Measurements from ENCODE around the gene TNP1. TPM values are rescaled to one million over a fixed set of nuclear protein-coding genes. Genes with fewer than 3 reads are reported as not detected.
A peak's percentile ranks its signal among the peaks of the same experiment; 100 is the strongest.

Gene TNP1
- total RNA-seq = not detected
- not detected for polyA plus RNA-seq
- total RNA-seq = not detected

DNA sequence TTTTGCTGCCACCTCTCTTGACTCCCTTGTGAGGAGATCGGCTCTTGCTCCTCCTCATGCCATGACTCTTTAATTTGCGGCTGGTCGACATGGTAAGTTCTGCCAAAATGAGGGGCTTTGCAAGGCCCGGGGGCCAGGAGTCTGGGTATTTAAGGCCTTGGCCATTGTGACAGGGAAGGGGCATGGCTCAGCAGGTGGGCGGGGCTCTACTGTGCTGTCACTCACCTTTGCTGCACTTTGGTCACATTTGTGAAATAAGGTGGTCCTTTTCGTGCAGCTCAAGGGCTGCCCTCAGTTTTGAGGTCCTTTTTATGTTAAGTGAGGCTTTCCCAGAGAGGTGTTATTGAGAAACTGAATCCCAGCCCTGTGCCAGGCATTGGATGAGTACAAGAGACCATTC is at the start of gene TNP1:
TSS of gene TNP1 (minus strand) at position 121 of the 400 bp plus-strand sequence. CDS start at position 91, 30 bp downstream.
- ChIA-PET CTCF (no interaction called here), POLR2A (no interaction called here)
- Histone ChIP-seq H3K27ac (ENCODE audit: low read depth, low read length) (no peak within 1 kb of the TSS), H3K4me1 (ENCODE audit: control insufficient read depth in 2 of 2, insufficient read depth in 2 of 2, low read length in 2 of 2) (peaks cover 0 to 5% of the 10 kb centered on the region in 2 donors), H3K36me3 (ENCODE audit: control insufficient read depth in 2 of 3, insufficient read depth in 3 of 3, low read length in 3 of 3) (no peaks in the 10 kb centered on the region), H3K4me3 (ENCODE audit: low read length) (no peak within 1 kb of the TSS), H3K27me3 (ENCODE audit: control insufficient read depth in 2 of 2, insufficient read depth in 2 of 2, low read length in 2 of 2) (no peaks in the 10 kb centered on the region), H3K9me3 (ENCODE audit: control insufficient read depth in 2 of 3, low read length in 3 of 3) (no peaks in the 10 kb centered on the region)
- Mint-ChIP-seq H3K27me3 (peaks cover 0 to 3% (median 0%) of the 10 kb centered on the region in 5 donors), H3K36me3 (peaks cover 0 to 1% (median 0%) of the 10 kb centered on the region in 5 donors), H3K9me3 (peaks cover 0 to 2% (median 0%) of the 10 kb centered on the region in 11 donors), H3K27ac (peak within 1 kb of the TSS in 2 of 9 donors; percentile 68 to 88), H3K4me1 (peaks cover 9 to 30% (median 20%) of the 10 kb centered on the region in 7 donors), H3K4me3 (peak within 1 kb of the TSS in 1 of 10 donors; percentile 52)
- no peak for DNase-seq
- ATAC-seq = no peak
- intact Hi-C loops (cut with micrococcal nuclease) = no loop called here

- intact Hi-C loops (cut with micrococcal nuclease) = no loop called here
- no peak overlapping the region for H3K27ac ChIP-seq (ENCODE audit: low read depth, low read length)
These were observed 48.4 kb upstream of the TNP1 start for GRCh38 chr2:216908300-216908699.

DNA sequence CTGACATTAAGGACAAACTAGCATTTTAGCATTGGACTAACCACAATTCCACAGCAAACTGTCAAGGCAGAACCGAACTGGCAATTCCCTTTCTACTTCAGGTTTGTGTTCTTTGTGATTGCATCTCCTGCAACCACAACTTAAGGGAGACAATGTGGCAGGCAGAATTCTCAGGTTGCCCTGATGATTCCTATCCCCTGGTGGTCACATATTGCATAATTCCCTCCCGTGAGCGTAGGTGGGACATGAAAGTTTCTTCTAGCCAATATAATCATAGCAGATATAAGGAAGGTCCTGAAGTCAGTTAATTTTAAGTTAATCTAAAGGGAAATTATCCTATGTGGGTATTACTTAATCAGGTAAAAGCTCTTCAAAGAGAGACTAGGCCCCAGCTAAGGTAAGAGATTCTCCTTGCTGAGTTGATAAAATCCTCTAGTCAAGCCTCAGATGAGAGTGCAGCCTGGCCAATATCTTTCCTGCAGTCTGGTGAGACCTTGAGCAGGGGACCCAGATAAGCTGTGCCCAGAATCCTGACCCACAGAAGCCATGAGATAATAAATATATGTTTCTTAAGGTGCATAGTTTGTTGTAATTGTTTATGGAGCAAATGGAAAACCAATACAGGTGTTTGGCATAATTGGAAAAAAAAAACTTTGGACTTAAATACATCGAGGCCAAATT is 45.9 kb upstream of the TNP1 start:
- H3K4me3 ChIP-seq (ENCODE audit: low read length) = no peak overlapping the region
- H3K36me3 ChIP-seq (ENCODE audit: control insufficient read depth in 2 of 3, insufficient read depth in 3 of 3, low read length in 3 of 3) = no peaks in the 10 kb centered on the region
- Mint-ChIP-seq H3K4me1 (peaks cover 0 to 20% (median 0%) of the 10 kb centered on the region in 7 donors), H3K36me3 (peaks cover 6 to 21% (median 9%) of the 10 kb centered on the region in 5 donors), H3K4me3 (no peak overlapping the region), H3K9me3 (peaks cover 0 to 36% (median 20%) of the 10 kb centered on the region in 11 donors), H3K27ac (no peak overlapping the region), H3K27me3 (peaks cover 0 to 12% (median 0%) of the 10 kb centered on the region in 5 donors)
- no peaks in the 10 kb centered on the region for H3K27me3 ChIP-seq (ENCODE audit: control insufficient read depth in 2 of 2, insufficient read depth in 2 of 2, low read length in 2 of 2)
- no peaks in the 10 kb centered on the region for H3K4me1 ChIP-seq (ENCODE audit: control insufficient read depth in 2 of 2, insufficient read depth in 2 of 2, low read length in 2 of 2)
- no peak for DNase-seq
- ChIA-PET CTCF (no interaction called here), POLR2A (no interaction called here)
- H3K9me3 ChIP-seq (ENCODE audit: control insufficient read depth in 2 of 3, low read length in 3 of 3) = peaks cover 0 to 10% (median 5%) of the 10 kb centered on the region in 3 experiments
- no peak for ATAC-seq
- H3K27ac ChIP-seq (ENCODE audit: low read depth, low read length) = no peak overlapping the region
- intact Hi-C loops (cut with micrococcal nuclease) = no loop called here

More at GRCh38 chr2:216908300-216908699, 48.4 kb upstream of the TNP1 start:
- peaks cover 0 to 20% (median 0%) of the 10 kb centered on the region in 7 donors for H3K4me1 Mint-ChIP-seq
- H3K9me3 Mint-ChIP-seq = peaks cover 0 to 13% (median 10%) of the 10 kb centered on the region in 11 donors
- CTCF ChIA-PET = no interaction called here
- H3K36me3 Mint-ChIP-seq = peaks cover 0 to 11% (median under 1%) of the 10 kb centered on the region in 5 donors
- no peak overlapping the region for H3K4me3 Mint-ChIP-seq
- Histone ChIP-seq H3K9me3 (ENCODE audit: control insufficient read depth in 2 of 3, low read length in 3 of 3) (no peaks in the 10 kb centered on the region), H3K27me3 (ENCODE audit: control insufficient read depth in 2 of 2, insufficient read depth in 2 of 2, low read length in 2 of 2) (no peaks in the 10 kb centered on the region), H3K4me1 (ENCODE audit: control insufficient read depth in 2 of 2, insufficient read depth in 2 of 2, low read length in 2 of 2) (no peaks in the 10 kb centered on the region), H3K36me3 (ENCODE audit: control insufficient read depth in 2 of 3, insufficient read depth in 3 of 3, low read length in 3 of 3) (no peaks in the 10 kb centered on the region), H3K4me3 (ENCODE audit: low read length) (no peak overlapping the region)
- POLR2A ChIA-PET = no interaction called here
- H3K27ac Mint-ChIP-seq = no peak overlapping the region
- H3K27me3 Mint-ChIP-seq = peaks cover 0 to 12% (median 0%) of the 10 kb centered on the region in 5 donors
- no peak for DNase-seq
- no peak for ATAC-seq

- Mint-ChIP-seq H3K27ac (no peak overlapping the region), H3K4me1 (peaks cover 0 to 20% (median 0%) of the 10 kb centered on the region in 7 donors)
- DNase-seq = no peak
These were observed 45.1 kb upstream of the TNP1 start for GRCh38 chr2:216904974-216905373.

GRCh38 chr2:216904554-216904953 is 44.7 kb upstream of the TNP1 start:
- peaks cover 9 to 28% (median 15%) of the 10 kb centered on the region in 5 donors for H3K36me3 Mint-ChIP-seq
- CTCF ChIA-PET = no interaction called here

More at GRCh38 chr2:216904974-216905373, 45.1 kb upstream of the TNP1 start:
- POLR2A ChIA-PET = no interaction called here
- peaks cover 0 to 10% (median 5%) of the 10 kb centered on the region in 3 experiments for H3K9me3 ChIP-seq (ENCODE audit: control insufficient read depth in 2 of 3, low read length in 3 of 3)
- Mint-ChIP-seq H3K9me3 (peaks cover 5 to 44% (median 23%) of the 10 kb centered on the region in 11 donors), H3K36me3 (peaks cover 9 to 27% (median 13%) of the 10 kb centered on the region in 5 donors), H3K4me3 (peak overlapping the region in 1 of 10 donors; percentile 34), H3K27me3 (peaks cover 0 to 10% (median 4%) of the 10 kb centered on the region in 5 donors)
- H3K27me3 ChIP-seq (ENCODE audit: control insufficient read depth in 2 of 2, insufficient read depth in 2 of 2, low read length in 2 of 2) = no peaks in the 10 kb centered on the region
- H3K27ac ChIP-seq (ENCODE audit: low read depth, low read length) = no peak overlapping the region
- CTCF ChIA-PET = no interaction called here
- no peaks in the 10 kb centered on the region for H3K36me3 ChIP-seq (ENCODE audit: control insufficient read depth in 2 of 3, insufficient read depth in 3 of 3, low read length in 3 of 3)
- no peaks in the 10 kb centered on the region for H3K4me1 ChIP-seq (ENCODE audit: control insufficient read depth in 2 of 2, insufficient read depth in 2 of 2, low read length in 2 of 2)
- no peak overlapping the region for H3K4me3 ChIP-seq (ENCODE audit: low read length)
- ATAC-seq = no peak
- intact Hi-C loops (cut with micrococcal nuclease) = no loop called here

GRCh38 chr2:216903470-216903869 is 43.6 kb upstream of the TNP1 start:
- H3K4me1 Mint-ChIP-seq = peaks cover 0 to 20% (median 0%) of the 10 kb centered on the region in 7 donors
- ChIA-PET POLR2A (no interaction called here), CTCF (no interaction called here)
- H3K4me3 Mint-ChIP-seq = no peak overlapping the region
- no peak overlapping the region for H3K27ac Mint-ChIP-seq
- H3K36me3 ChIP-seq (ENCODE audit: control insufficient read depth in 2 of 3, insufficient read depth in 3 of 3, low read length in 3 of 3) = no peaks in the 10 kb centered on the region
- no peaks in the 10 kb centered on the region for H3K27me3 ChIP-seq (ENCODE audit: control insufficient read depth in 2 of 2, insufficient read depth in 2 of 2, low read length in 2 of 2)
- peaks cover 0 to 9% (median 4%) of the 10 kb centered on the region in 5 donors for H3K27me3 Mint-ChIP-seq
- no peaks in the 10 kb centered on the region for H3K4me1 ChIP-seq (ENCODE audit: control insufficient read depth in 2 of 2, insufficient read depth in 2 of 2, low read length in 2 of 2)
- H3K4me3 ChIP-seq (ENCODE audit: low read length) = no peak overlapping the region
- intact Hi-C loops (cut with micrococcal nuclease) = no loop called here
- H3K36me3 Mint-ChIP-seq = peaks cover 9 to 28% (median 15%) of the 10 kb centered on the region in 5 donors
- DNase-seq (peak in 1 of 9 donors; percentile 7), ATAC-seq (no peak)
- no peak overlapping the region for H3K27ac ChIP-seq (ENCODE audit: low read depth, low read length)
- H3K9me3 Mint-ChIP-seq = peaks cover 5 to 58% (median 25%) of the 10 kb centered on the region in 11 donors
- H3K9me3 ChIP-seq (ENCODE audit: control insufficient read depth in 2 of 3, low read length in 3 of 3) = peaks cover 0 to 10% (median 5%) of the 10 kb centered on the region in 3 experiments

More at GRCh38 chr2:216904554-216904953, 44.7 kb upstream of the TNP1 start:
- peaks cover 0 to 10% (median 5%) of the 10 kb centered on the region in 3 experiments for H3K9me3 ChIP-seq (ENCODE audit: control insufficient read depth in 2 of 3, low read length in 3 of 3)
- H3K4me1 ChIP-seq (ENCODE audit: control insufficient read depth in 2 of 2, insufficient read depth in 2 of 2, low read length in 2 of 2) = no peaks in the 10 kb centered on the region
- H3K4me1 Mint-ChIP-seq = peaks cover 0 to 20% (median 0%) of the 10 kb centered on the region in 7 donors
- no peak overlapping the region for H3K27ac ChIP-seq (ENCODE audit: low read depth, low read length)
- ATAC-seq = no peak
- H3K4me3 ChIP-seq (ENCODE audit: low read length) = no peak overlapping the region
- H3K27ac Mint-ChIP-seq = peak overlapping the region in 1 of 9 donors; percentile 8
- H3K27me3 Mint-ChIP-seq = peaks cover 0 to 9% (median 4%) of the 10 kb centered on the region in 5 donors
- no peaks in the 10 kb centered on the region for H3K36me3 ChIP-seq (ENCODE audit: control insufficient read depth in 2 of 3, insufficient read depth in 3 of 3, low read length in 3 of 3)
- DNase-seq = no peak
- peak overlapping the region in 1 of 10 donors; percentile 2 for H3K4me3 Mint-ChIP-seq
- intact Hi-C loops (cut with micrococcal nuclease) = no loop called here
- peaks cover 5 to 49% (median 25%) of the 10 kb centered on the region in 11 donors for H3K9me3 Mint-ChIP-seq
- POLR2A ChIA-PET = no interaction called here
- no peaks in the 10 kb centered on the region for H3K27me3 ChIP-seq (ENCODE audit: control insufficient read depth in 2 of 2, insufficient read depth in 2 of 2, low read length in 2 of 2)

Data from naive thymus-derived CD4-positive, alpha-beta T cell (primary cell).